HG03558 (cell line): Measurements from ENCODE around the gene HTR6.

Source experiments
- ATAC-seq: cut with Tn5 transposase; IDR thresholded peaks from one replicate; pipeline ENCODE4 v1.9.1; 2021; ENCODE audit warnings: moderate number of reproducible peaks; ENCODE audit not compliant: unreplicated experiment; ENCODE audit errors: extremely low read depth

The HTR6 gene

DNA sequence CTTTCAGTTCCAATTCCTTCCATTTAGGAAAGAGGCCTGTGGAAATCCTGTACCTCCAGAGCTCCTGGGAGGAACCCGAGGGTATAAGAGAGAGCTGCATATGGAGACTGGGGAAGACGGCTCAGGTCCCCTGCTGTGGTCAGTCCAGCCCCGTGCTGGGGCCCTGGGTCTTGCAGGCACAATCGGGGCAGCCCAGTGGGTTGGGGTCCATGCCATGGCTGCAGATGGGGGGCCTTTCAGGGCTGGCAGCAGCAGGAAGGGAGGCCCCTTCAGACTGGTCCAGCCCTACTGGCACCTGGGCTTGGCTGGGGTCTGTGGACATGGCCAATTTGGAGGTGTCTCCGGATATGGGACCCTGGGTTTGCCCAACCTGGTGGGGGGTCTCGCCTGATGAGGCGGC lies 18.2 kb downstream of the HTR6 start:
- no peak for ATAC-seq

DNA sequence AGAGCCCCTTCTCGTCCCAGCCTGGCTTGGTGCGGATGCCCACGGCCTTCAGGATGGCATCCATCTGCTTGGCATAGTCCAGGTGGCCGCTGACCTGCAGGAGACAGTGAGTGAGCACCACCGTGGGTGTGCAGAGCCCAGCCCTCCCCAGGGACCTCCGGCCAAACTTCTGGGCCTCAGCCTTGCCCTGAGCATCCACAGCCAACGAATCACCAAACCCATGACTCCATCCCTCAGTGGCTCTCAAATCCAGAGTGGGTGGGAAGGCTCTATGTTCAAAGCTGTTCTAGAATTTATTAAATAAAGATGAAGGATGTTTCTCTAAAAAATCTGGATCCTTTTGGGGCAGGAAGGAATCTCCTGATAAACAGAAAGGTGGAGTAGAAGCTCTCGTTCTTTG lies 18.7 kb downstream of the HTR6 start:
- no peak for ATAC-seq

DNA sequence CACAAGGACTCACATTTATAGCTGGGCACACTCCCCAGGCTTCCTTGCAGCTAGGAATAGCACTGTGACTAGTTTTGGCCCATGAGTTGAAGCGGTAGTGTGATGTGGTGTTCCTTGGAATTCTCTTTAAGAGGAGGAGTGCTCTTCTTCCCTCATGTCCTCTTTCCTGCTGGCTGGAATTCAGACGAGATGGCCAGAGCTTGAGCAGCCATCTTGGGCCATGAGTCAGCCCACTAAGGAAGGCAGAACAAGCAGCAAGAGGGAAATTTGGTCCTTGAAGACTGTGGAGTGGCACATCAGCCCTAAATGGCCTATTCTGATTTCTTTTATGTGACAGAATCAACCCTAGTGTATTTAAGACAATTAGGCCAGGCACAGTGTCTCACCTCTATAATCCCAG lies 20.0 kb downstream of the HTR6 start:
- no peak for ATAC-seq

DNA sequence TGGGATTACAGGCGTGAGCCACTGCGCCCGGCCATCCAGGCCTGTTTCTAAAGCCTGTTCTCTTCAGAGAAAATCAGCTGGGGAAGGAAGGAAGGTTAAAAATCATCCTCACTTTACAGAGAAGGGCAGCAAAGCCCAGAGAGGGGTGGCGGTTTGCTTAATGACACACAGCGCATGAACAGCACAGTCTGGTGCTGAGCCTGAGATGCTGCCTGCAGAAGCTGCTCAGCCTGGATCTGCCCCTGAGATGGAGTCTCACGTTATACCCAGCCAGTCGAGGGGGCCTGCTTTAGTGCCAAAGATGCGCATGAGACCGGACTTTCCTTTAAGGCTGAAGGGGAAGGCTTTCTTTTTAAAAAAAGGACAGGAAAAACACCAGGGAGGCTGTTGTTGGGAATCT lies 21.3 kb downstream of the HTR6 start:
- ATAC-seq: no peak

DNA sequence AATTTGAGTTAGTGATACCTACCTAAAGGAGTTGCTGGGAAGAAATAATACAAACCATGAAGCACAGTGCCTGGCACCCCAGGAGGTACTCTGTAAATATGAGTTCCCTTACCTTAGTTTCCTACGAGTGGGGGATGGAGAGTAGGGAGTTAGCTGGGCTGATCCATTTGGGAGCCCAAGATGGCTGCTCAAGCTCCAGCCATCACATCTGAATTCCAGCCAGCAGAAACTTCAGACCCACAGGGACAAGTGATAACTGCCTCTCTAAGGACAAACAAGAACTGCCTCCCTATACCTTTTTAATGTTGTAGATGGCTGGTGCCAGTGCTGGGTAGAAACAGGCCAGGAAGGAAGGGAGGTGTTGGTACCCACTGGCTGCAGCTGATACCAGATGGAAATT lies 22.7 kb downstream of the HTR6 start:
- no peak for ATAC-seq

DNA sequence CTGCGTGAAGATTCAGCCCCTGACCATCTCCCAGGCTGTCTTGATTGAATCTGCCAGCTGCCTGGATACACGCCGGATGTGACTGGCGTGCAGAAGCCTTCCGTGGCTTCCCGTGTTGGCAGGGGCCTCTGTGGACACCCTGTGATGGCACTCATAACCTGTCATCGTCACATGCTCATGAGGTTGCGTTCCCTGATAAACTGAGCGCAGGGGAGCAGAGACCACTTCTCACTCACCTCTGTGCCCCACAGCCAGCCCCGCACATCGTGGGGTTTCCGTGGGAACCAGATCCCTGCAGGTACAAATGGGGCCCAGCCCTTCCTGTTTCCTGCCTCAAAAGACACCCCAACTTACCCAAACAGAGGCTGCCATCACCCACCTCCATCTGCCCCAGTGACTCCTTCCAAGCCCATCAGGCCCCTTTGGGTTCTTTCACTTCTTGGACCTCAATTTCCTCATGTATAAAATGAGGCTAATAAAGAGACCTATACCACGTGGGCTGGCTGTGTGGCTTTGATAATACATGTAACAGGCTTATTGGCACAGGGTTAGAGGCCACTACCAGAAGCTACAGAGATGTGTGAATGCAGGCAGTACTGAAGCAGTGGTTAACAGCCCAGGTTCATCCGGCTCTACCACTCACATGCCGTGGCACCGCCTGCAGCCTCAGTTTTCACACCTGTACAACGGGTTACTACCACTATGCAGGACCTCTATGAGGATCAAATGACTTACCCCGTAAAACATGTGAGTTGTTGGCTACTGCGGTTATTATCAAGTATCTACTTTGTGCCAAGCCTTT lies 23.6 kb downstream of the HTR6 start:
- no peak for ATAC-seq

DNA sequence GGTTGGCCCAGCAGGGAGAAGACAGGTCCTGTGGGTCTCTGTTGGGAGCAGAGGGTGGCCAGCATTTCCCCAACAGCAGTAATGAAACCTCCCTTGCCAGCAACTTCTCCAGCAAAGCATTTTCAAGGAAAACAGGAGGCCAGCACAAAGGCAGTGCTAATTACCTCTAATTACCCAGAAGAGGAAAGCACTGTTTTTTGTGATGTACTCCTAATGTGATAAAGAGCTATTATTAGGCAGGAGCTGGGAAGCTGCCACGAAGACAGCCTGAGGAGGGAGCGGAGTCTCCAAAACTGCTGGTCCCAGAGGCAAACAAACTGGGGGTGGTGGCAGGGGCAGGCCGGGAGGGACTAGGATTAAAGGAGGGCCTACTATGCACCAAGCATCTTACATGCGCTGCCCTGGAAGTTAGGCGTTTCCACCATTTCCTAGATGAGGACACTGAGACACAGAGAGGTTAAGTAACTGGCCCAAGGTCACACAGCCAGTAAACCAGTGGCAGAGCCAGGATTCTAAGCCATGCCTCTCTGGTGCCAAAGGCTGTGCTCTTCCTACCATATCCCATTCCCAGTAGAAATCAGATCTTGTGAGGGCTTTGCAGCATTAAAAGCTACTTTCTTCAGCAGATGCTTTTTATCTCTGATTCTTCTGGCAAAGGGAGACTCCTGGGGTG lies 24.5 kb downstream of the HTR6 start:
- no peak for ATAC-seq

DNA sequence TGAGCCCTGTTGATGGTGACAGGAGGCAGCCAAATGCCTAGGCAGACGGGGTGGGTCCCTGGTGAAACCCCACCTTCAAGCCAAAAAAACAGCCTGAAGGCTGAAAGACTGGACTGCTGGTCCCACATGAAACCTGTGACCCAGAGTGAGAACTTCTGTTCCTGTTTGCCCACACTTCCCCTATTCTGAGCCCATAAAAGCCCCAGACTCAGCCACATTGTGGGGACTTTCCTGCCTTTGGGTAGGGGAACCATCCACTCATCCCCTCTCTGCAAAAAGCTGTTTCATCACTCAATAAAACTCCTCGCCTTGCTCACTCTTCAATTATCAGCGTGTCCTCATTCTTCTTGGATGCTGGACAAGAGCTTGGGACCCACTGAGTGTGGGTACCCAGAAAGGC lies 25.2 kb downstream of the HTR6 start:
- no peak for ATAC-seq

DNA sequence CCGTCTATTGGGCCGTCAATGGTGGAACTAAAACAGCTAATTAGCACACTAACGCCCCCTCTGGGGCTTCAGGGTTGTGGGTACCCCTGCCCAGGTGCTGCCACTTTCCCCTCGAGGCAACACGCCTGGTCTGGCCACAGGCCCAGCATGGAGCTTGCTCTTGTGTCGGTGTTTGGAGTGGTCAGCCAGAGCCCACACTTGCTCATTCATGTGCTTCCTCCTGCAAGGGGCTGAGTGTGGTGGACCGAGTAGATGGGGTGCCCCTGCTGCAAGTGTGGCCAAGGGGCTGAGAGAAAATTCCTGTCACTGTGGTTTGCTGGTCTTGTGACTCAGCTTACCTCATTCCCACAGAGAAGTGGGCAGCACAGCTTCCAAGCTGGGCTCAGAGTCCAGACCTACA lies 25.7 kb downstream of the HTR6 start:
- no peak for ATAC-seq

DNA sequence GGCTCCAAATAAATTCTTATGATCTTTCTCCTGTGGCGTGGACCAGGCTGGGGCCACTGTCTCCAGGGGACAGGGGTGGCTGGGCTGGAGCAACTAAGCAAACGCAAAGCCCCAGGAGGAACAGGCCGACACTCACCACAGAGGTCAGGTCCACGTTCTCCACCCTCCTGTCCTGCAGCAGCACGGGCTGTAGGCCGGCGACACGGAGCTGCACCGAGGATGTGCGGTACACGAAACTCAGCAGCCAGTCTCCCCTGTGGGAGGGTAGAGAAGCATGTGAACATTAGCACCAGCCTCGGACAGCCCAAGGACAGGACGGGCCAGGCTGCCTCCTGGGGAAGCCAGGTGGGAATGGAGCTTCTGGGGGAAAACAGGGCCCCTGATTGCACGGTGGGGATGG lies 29.6 kb downstream of the HTR6 start:
- ATAC-seq: no peak

DNA sequence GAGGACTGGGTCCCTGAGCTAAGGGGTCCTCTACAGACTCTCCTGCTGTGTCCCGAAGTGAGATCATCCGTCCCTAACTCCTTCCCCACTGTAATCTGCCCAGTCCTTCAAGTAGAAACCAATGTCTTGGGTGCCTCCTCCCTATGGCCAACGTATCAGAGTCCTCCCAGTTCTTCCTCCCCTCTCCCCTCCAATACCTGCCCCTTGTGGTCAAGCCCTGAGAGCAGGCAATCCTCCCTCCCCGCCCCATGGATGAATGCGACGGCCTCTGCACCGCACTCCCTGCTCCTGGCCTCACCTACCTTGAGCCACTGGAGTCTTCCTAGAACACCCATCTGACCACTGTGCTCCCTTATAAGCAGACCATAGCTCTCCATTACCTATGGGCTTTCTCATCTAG lies 31.1 kb downstream of the HTR6 start:
- no peak for ATAC-seq

DNA sequence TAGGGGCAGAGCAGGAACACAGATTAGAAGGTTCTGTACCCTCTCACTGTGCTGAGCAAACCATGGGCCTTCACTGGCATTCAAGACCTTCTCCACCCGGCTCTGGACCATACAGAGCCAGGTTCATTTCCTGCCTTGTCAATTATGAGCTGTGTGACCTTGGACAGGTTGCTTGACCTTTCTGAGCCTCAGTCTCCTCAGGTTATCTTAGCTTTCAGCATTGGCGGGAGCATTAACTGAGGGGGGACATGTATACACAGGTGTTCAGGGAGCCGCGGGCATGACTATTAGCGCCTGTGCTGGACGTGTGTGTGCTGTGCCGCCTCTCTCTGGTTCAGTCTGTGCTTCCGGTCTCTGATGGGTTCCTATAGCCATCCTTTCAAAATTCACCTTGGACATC lies 32.1 kb downstream of the HTR6 start:
- no peak for ATAC-seq

DNA sequence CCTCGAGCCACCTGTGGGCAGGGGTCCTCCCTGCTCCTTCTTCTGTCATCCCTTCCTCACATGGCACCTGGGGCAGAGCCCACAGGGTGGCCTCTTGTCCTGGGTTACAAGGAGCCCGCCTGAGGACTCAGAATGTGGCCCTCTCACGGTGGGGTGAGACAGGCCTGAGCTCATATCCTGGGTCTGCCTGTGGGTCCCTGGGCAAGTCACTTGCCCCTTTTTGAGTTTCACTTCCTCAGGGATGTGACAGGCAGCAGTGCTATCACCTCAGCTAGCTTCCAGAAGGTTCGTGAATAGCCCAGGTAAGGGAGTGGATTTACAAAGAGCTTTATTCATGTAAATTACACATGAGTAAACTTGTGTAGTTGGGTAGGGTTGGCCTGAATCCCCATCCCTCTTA lies 33.5 kb downstream of the HTR6 start:
- no peak for ATAC-seq

DNA sequence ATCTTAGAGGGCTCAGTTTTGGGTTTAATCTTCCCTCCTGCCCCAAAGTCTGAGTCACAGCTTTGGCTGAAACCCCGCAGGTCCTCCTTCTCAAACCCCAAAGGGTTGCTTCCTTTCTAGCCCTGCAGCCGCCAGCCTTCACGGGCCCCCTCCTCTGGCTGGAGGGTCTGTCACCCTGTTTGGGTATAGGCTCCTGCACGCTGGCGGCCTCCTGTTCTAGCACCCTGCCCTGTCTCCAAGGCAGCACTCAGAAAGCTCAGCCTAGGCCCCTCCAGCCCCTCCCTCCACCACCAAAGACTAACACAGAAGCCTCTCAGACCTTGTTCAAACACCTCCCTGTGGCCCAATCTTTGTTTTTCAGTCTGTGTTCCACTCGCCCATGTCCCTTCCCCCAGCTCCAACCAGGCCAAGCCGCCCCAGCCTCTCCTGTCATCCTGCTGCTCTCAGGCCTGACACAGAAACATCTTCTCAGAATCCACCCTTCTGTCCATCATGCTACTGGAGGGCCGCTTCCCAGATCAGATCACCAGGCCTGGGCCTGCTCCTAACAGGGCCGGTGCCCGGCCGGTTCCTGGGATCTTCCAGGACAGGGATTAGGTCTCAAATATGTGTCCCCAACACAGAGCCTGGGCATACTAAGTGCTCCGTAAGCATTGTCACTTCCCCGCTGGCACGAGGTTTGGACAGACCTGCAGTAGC lies 35.6 kb downstream of the HTR6 start:
- no peak for ATAC-seq

DNA sequence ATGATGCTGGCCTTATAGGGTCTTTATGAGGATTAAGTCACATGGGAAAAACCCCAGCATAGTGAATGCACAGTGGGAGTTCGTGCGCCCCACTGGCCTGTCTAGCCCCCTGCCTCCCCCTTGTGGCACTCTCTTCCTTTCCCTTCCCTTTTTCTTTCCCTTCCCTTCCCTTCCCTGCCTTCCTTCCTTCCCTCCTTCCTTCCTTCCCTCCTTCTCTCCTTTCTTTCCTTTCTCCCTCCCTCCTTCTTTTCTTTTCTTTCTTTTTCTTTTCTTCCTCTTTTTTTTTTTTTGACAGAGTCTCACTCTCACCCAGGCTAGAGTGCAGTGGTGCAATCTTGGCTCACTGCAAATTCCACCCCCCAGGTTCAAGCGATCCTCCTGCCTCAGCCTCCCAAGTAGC lies 38.6 kb downstream of the HTR6 start:
- no peak for ATAC-seq

DNA sequence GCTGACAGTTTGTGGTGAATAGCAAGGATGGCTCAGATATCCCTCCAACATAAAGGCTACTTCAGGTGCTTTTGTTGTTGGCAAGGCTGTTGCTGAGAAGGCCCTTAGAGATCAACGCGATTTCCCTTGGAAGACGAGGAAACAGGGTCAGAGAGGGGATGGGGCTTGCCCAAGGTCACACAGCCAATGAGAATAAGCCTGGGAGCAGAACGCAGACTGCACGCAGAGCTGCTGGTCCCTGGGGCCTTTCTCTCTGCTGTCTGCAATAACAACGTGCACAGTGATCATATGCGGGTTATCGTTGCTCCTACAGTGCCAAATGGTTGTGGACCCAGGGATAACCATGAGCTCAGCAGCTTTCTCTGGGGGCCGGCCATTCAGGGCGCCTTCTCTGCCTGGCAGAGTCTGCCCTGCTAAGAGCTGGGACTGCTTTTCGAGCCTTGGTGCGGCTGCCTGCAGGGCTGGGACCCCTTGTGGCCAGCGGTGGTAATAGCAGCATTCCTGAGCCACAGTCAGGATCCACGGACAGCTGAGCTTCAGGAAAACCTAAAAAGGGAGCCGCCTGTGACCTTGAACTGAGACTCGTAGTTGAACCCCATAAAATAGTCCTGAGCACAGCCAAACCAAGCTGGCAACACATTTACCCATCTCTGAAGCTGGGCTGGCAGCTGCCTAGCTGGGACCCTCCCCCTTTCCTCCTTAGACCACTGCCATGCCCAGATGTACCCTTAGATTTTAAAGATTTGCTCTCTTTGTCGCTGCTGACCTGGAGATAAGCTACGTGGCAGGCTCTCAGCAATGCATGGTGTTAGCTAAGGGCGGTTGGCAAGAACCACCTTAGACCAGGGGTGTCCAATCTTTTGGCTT lies 39.8 kb downstream of the HTR6 start:
- no peak for ATAC-seq

DNA sequence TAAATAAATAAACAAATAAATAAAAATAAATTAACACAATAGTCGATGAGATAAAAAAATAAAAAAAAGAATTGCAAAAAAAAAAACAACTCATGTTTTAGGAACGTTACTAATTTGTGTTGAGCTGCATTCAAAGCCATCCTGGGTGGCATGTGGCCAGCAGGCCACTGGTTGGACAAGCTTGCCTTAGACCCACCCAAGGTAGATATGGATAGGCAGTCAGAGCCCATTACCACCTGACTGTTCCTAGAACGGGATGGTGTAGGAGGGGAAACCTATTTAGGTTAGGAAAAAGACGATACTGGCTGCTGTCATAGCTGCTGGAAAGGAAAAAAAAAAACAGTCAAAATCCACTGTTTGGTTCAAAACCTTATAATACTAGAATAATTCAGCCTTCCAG lies 40.8 kb downstream of the HTR6 start:
- ATAC-seq: no peak

DNA sequence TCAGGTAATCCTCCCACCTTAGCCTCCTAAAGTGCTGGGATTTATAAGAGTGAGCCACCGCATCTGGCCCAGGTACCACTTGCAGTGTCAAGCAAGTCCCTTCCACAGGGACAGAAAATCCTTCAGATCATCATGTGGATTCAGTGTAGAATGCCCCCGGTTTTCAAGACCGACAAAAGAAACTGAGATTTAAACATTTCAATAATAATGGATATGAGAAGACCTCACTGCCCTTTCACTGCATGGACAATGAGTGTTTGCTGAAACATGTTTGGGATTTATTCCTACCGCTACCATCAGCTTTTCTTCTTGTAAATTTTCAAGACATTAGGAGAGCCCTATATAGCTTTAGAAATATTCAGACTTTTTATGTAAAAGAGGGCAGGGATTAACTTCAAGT lies 41.5 kb downstream of the HTR6 start:
- no peak for ATAC-seq

DNA sequence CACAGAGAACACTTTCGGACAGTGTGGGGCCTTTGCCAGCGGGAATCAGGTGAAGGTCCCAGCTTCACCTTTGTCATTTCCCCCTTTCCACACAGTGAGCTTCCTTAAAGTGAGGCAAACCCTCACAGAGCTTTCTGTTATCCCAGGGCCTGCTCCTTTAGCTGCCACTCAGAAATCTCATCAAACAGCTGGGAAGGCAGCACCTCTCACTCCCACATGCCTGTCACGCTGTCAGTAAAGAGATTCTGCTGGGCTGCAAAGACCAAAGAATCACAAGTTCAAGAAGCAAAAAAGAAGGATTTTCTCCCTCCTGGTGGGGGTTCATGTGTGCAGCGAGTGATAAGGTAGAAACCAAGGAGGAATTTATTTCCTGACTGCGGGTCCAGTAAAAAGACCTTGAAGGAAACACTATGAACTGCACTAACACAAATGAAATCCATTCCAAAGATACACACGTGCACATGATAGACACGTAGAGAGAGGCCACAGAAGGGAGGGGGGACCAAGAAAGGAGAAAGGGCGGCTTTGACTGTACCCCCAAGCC lies 44.0 kb downstream of the HTR6 start:
- no peak for ATAC-seq

DNA sequence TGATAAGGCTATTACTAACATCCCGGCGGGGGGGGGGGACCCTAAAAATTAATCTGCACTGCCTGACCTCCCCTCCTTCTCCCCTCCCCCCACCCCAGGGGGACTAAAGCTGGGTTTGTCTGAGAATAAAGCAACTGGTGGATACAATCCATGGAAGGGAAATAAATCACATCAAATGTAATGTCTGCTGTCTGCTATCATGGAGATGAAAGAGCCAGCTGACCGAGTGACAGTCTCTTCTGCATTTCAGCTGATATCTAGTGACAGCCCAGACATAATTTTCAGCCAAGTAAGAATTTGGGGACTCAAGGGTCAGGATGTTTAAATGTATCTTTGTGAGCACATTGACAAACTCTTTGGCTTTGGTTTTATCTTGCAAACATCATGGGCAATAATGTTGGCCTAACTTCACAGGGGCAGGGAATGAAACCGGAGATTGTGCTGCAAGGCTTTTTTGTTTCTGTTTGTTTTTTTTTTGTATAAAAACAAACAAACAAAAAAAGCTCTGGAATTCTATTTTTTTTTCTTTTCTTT lies 44.7 kb downstream of the HTR6 start:
- no peak for ATAC-seq
